SK-N-DZ (cell line): ENCODE results near the gene ANO8.

Experiments
- DNase-seq: peaks from one replicate; pipeline ENCODE4 v3.0.0-alpha.2; 2015; ENCODE audit warnings: low spot score

The ANO8 gene

DNA sequence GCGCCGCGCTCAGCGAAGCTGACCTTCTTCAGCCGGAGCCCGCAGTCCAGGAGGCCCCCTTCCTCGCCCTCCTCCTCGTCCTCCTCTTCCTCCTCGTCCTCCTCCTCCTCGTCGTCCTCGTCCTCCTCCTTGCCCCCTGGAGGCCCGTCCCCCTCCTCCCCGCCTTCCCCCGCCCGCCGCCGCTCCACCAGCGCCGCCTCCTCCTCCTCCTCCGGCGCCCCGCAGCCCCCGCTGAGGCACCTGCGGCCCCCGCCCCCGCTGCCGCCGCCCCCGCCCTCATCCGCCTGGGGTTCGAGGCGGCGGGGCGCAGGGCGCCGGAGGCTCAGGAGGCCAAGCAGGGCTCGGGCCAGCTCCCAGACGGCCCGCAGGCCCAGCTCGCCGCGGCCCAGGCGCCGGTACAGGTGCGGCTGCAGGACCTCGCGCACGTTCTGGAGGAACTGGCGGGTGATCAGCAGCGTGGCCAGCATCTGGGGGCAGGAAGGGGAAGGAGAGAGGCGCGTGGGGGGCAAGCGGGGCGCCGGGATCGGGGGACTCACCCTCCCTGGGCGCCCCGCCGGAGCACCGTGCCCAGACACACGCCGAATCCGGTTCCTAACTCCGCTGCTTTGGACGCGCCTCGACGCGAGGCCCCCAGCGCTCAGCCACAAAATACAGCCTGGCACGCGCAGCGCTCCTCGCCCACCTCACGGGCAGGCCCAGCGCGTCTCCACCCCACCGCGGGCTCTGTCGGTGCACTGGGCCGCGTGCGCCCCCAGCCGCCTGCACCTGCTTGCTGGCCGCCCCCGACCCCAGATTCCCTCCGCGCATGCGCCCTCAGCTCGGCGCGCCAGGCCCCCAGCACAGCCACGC, 5.9 kb downstream of the ANO8 start:
- DNase-seq, result no peak

DNA sequence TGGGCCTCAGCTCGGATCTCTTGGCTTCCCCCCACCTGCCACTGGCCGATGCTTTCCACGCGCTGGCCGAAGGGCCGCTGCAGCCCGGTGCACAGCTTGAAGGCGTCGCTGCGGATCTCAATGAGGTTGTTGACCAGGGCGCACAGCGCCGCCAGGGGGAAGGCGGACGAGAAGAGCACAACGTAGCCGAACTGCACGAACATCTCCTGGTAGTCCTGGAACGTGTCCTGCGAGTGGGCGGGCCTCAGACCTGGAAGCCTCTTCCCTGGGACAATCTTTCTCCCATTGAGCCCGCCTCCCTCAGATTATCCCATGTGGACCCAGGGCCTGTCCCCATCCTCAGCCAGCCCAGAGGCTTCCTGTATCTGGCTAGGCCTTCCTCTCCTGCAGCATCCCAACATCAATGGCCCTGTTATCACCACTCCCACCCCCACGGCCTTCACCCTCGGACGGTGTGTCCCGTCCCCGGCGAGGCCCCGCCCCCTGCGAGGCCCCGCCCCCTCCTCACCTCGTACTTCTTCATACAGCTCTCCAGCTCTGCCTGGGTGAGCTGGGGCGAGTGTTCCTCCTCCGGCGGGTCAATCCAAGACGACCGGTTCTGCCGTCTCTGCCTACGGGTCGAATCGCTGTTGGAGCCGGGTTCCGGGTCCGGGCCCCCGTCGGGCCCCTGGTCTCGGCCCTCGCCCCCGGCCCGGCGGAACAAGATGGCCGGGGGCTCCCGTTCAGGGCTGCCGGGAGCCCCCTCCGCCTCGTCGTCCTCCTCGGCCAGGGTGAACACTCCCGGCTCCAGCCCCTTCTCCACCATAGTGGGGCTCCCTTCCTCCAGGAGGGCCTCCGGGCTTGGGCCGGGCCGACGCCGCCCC, 6.8 kb downstream of the ANO8 start:
- DNase-seq, result no peak

DNA sequence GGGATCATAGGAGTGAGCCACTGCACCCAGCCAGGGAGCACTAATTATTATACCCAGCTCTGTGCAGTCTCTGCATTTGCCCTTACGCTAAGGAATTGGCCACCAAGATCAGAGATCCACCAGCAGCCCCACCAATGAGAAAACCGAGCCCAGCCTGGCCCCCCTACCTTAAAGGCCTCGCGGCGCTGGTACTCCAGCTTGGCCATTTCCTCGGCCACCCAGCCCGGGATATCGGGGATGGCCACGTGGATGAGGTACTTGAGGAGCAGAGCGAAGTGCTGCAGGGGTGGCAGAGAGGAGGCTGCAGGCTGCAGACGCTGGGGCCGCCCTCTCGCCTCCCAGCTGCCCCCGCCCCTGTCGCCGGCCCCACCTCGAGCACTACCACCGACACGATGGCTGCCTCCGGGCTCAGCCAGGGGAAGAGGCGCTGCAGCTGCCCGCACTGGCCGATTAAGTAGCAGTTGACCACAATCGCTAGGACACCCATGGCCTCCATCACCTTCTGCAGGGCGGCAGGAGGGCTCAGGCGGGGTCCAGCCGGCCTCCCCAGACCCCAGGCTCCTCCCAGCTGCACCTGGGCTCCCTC, 7.5 kb downstream of the ANO8 start:
- no peak for DNase-seq

DNA sequence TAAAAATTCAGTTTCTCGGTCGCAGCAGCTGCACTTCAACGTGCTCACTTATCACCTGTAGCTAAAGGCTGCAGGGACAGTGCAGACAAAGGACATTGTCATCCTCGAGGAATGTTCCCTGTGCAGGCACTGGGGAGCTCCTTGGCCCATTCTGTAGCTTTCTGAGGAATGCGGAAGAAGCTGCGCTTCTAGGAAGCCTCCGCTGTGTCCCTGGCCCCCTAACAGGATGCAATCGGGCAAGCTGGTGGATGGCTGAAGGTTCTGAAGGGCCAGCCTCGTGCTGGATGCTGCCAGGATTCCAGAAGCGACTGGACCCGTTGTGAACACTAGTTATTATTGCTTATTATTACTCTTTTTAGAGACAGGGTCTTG, 8.1 kb downstream of the ANO8 start:
- DNase-seq, result no peak

DNA sequence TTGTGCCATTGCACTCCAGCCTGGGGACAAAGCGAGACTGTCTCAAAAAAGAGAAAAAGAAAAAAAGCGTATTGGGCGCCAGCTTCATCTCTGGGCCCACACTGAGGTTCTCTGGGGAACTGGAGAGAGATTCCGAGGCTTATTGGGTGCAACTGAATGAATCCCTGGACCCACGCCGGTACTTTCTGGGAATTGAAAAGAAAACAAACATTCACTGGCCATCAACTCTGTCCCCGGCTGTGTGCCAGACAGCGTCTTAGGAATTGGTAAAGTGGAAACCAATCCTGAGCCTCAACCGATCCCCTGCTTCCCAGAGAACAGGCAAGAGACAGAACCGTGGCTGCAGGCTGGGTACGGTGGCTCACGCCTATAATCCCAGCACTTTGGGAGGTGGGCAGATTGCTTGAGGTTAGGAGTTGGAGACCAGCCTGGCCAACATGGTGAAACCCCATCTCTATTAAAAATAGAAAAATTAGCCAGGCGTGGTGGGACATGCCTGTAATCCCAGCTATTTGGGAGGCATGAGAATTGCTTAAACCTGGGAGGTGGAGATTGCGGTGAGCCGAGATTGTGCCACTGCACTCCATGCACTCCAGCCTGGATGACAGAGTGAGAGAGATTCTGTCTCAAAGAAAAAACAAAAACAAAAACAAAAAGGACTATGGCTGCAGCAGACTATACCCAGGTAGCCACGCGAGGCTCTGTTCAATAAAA, 8.6 kb downstream of the ANO8 start:
- no peak for DNase-seq

DNA sequence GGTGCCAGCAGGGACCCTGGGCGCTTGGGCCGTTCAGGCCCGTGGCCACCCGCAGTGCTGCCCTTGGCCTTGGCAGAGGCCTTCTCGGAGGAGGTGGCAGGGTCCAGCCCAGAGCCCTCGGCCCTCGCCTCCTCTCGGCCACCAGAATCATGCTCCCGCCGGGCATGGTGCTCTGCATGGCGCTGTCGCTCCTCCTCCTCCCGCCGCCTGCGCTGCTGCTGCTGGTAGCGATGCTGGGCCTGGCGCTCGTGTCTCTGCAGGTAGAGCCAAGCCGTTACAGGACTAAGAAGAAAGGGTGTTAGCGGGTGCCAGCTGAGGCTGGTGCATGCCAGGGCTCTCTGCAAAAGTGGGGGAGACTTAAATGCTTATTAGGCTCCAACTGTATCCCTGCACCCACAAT, 9.5 kb downstream of the ANO8 start:
- no peak for DNase-seq

DNA sequence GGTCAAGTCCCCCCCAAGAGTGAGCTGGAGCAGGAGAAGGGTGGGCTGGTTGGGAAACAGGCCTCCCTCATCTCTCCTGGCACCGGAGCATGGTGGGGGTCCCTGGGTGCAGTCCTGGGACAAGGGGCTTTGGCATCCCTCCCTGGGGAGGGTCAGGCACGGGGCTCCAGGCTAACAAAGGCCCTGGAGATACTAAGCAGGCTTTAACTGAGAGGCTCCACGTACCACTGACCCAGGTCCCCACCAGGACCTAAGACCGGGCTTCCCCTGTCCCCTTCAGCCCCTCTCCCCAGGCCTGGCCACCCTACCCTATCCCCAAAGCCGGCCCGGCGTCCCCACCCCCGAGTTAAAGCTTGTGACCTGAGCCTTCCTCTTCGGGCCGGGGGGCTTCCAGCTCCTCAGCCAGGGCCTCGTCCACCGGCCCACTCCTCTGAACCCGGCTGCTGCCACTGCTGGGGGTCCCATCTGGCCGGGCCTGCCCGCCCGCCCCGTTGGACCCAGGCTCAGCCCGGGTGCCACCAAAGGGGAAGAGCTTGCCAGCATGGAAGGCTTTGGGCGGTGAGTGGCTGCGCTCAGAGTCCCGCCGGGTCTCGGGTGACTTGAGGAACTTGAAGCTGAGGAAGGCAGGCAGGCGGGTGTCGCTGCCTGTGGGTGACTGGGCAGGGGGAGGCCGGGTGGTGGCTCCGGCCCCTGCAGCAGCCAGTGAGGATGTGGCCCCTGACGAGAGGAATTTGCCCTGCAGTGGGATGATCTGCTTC, 10.1 kb downstream of the ANO8 start:
- no peak for DNase-seq

DNA sequence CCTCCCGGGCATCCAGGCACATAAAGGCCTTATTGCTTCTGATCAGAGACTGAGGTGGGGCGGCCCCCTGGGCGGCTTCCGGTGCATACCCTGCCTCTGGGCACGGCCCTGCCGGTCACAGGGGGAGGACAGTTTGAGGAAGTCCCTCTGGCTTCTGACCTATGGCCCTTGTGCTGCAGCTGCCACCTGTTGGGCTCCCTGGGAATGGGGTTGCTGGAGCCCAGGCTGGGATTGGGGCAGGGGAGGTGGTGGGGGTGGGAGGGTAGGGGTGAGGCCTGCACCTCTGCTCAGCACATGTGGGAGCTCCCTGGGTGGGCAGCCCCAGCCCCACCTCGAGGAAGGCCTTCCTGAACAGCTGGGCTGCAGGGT, 10.7 kb downstream of the ANO8 start:
- no peak for DNase-seq

DNA sequence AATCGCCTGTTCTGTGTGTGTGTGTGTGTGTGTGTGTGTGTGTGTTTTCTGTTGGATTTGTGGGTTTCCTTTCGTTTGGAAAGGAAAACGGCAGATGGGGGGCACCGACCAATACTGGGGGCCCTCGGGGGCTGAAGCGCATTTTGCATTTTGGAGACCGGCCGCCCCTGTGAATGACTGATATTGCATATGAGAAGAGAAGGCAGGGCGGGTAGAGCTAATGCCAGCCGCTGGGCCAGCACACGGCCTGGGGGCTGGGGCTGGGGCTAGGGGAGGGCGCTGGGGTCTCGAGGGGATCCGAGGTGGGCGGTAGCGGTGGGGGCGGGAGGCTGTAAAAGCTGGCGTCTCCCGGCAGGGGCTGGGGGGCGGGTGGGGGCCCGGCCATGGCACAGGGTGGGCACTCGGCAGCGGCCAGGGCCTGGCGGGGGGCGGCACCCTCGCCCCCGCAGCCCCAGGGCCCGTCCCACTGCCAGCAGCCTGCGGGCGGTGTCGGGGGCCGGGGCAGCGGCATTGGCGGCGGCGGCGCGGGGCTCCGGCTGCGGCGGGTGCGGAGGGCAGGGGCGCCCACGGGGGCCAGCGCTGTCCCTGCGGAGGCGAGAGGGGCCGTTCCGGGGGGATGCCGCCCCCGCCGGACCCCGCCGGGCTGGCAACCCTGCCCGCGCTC, 11.2 kb downstream of the ANO8 start:
- DNase-seq, result no peak

DNA sequence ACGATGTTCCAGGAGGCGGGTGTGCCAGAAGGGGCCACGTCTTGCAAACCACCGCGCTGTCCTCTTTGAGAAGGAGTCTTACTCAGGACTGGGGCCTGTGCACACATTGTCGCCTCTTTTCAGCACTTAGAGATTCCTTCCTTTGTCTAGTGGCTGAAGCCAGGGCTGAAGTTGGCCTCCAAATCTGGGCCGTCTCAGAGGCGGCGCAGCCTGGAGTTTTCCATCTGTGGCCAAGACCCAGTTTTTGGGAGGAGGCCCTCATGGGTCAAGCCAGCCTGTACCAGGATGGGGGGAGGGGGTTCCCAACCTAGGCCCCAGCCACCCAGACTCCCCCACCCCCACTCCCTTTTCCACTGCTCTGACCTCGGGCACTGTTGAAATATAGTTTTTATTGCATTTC, 11.8 kb downstream of the ANO8 start:
- DNase-seq, result no peak

DNA sequence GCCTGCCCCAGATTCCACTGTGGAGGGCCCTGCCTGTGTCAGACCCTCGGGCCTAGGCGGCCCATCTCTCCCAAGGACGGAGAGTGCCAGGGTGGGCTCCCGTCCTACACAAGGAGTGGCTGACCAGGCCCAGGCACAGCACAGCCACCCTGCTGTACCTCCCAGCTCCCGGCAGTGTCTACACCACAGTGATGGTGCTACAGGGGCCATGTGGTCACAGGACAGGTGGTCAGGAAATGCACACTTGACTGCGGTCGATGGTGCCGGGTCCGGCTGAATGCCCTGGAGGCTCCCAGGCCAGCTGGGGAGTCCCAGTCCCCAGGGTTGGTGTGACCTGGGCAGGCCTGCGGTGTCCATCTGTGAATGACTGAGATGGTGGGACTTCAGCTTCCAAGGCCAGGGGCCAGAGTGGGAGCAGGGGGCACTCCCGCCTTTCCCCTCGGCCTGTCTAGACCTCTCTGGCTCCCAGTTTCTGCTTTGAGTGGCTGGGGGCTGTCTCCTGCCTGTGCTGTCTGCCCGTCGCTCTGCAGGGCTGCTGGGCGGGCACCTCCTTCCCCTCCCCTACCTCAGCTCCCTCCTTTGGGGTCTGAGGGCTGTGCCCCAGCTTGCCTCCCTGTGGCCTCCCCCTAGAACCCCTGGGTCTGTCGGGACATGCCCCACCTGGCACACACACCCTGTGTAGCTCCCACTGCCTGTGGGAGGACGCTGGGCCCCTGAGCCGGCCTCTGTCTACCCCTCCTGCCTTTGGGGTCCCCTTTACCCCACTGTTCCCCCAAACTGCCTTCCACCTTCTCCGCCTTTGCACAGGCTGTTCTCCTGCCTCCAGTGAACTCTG, 12.8 kb downstream of the ANO8 start:
- no peak for DNase-seq

DNA sequence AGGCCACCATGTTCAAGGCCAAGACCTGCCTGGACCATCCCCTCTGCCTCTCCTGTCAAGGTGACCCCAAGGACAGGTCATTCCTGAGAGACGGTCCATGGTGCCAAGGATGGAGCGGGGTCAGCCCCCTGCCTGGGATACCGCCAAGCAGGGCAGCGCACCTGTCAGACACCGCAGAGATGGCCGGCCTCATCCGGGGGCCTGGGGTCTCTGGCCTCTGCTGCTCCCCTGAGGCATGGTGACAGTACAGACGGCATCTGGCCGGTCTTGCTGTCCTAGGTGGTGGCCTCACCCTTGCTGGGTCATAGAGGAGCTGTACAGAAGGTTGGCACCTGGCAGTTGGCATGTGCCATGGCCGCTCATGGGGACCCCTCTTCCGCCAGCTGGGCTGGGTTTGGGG, 14.2 kb downstream of the ANO8 start:
- DNase-seq, result no peak

DNA sequence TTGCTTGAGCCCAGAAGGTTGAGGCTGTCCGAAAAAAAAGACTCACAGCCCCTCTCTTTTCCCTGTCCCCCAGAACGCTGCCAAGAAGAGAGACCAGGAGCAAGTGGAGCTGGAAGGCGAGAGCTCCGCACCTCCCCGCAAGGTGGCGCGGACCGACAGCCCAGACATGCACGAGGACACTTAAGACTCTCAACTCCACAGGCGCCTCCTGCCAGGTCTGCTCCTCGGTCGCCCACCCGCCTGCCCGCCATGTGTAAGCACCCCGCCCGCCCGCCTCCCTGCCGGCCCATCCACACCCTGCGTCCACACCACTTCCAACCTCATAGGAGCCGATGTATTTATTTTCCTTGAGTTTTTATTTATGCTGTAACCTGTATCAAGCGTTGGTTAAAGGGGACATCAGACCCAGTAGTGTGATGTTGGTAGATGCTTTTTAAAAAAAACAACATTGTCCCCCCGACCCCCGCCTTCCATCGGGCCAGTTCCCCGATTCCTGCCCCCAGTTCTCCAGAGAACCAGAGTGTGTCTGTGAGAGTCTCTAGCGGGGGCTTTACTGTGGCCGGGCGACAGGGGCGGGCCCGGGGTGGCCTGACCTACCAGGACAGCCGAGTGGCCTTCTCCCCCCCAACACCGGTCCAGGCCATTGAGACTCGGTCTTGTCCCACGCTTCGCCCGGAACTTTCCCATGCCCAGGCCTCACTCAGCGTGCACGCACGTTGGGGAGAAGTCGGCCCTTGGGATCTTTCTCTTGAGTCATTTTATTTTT, 15.0 kb downstream of the ANO8 start:
- no peak for DNase-seq

DNA sequence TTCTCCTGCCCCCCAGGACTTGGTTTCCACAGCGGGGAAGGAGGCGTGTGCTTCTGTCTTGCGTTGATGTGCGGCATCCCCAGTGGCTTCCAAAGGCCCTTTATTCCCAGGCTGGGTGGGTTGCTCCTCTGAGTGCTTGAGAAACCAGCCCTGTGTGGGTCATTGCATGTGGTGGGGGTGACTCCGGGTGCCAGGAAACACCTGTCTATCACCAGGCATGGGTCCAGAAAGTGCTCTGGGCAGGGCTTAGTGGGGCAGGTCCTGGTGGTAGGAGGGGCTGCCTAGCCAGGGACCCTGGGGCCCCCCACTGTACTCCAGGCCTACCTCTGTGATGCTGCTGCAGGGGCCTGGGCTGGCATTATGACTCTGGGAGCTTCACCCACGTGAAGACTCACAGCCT, 15.7 kb downstream of the ANO8 start:
- no peak for DNase-seq

DNA sequence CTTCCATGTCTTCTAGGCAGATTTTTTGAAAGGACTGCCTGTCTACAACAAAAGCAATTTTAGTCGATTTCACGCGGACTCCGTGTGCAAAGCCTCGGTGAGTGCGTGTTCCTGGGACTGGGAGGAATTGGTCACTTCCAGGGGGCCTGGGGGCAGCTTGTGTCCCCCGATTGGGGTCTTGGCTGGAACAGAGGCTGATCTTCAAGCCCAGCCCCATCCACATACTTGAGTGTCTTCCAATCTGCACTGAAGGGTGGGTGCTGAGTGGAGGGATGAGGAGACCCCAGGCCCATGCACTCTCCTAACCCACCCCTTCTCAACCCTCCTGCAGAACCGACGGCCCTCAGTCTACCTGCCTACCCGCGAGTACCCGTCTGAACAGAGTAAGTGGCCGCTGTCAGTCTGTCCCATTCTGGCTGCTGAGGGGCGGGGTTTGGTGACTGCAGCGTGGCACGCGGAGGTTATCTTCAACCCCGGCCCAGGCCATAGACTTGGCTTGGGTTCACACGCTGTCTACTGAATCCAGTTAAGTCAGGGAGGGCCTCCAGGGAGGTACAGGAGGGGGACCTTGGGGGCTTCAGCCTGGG, 20.6 kb downstream of the ANO8 start:
- no peak for DNase-seq

DNA sequence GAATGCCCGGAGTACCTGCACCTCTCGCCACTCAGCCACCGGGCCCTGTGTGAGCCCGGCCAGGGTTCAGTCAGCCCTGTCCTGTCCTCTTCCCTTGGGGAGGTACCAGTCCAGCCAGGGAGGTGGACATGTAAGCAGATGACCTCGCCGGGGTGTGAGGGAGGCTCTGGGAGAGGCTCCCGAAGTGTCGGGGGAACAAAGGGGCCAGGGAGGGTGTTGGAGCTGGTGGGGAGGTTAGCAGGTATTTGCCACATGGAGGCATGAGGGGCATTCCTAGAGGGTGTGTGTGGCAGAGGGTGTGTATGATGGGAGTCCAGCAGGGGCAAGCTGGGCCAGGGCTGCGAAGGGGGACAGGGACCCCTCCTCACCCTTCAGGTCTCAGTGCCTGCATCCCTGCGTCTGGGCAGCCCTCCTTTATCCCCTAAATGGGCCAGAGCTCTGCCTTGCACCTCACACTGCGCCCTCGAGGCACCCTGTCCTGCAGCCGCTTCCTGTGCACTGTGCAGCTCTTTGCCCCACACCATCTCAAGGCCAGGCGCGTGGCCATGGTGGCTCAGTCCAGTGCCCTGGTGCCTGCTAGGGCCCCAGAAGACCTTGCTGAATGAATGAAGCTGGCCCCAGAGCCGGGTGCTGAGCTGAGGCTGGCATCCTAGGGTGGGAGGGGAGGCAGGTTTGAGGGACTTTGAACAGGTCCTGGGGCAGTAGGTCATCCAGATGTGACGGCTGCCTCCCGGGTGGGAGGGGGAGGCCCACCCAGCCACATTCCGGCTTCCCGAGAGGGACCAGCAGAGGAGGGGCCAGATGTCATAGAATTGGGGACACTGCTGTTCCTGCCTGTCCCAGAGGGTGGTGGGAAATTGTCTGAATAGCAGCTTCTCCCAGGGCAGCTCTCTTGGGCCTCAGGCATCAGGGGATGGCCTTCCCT, 22.2 kb downstream of the ANO8 start:
- no peak for DNase-seq

DNA sequence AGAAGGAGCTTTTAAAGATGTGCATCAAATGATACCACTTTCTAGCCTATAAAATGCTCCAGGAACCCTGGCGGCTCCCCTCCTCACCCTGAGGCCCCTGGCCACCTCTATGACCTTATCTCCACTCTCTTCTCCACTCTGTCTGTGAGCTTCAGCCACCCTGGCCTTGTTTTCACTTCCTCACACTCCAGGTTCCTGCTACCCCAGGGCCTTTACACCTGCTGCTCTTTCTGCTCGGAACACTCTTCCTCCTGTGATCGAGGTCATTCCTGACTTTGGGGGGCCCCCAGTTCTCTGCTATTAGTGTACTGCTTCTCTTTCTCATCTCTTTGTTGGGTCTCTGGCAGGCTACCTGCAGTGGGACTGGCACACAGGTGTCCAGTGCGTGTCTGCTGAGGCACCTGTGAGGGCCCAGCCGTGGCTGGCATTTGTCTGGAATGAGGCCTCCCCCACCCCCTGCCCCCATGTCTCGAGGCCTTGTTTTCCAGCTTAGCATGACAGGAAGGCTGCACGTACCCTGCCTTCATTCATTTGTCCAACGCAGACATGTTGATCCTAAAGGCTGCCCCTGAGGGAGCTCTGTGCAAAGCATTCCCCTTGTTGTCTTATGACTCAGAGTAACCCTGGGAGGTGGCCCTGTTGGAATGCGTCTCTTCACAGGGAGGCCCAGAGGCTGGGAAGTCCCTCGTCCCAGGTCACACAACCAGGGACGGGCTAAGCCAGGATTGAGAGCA, 23.0 kb downstream of the ANO8 start:
- DNase-seq, result no peak
